ENCODE results near the gene NXT1. TPM values are rescaled to one million over a fixed set of nuclear protein-coding genes. Genes with fewer than 3 reads are reported as not detected.

Gene NXT1
- total RNA-seq, 2 experiments from 2014 or later: 31.9 to 36.9 TPM

GRCh38 chr20:23313271-23313670, 37.3 kb upstream of the NXT1 start:
- Mint-ChIP-seq H3K9me3 (no peaks in the 10 kb centered on the region), H3K36me3 (ENCODE audit: low read depth) (no peaks in the 10 kb centered on the region), H3K4me1 (ENCODE audit: low read depth) (no peaks in the 10 kb centered on the region), H3K4me3 (no peak overlapping the region), H3K27me3 (ENCODE audit: low read depth) (peaks cover 2% of the 10 kb centered on the region), H3K27ac (no peak overlapping the region)
- intact Hi-C loops (cut with micrococcal nuclease): no loop called here
- no peak for DNase-seq
- CTCF ChIA-PET: no interaction called here

DNA sequence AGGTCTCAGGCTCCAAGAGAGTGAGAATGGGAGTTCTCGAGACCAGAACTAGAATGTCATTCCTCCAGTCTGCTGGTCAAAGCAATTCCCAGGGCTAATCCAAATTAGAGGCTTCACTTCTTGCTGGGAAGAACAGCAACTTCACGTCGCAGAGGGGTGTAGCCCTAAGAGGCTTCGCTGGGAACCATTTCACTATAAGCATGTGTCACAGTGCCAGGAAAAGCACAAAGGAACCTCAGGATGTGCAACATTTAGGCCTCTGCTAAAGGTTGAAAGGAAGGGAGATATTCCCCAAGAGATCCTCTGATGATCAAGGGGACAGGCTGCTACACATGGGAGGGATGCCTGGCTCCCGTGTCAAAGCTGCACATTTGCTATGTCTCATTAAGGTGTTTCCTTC, 35.9 kb upstream of the NXT1 start:
- Mint-ChIP-seq H3K4me3 (no peak overlapping the region), H3K4me1 (ENCODE audit: low read depth) (no peaks in the 10 kb centered on the region), H3K27ac (no peak overlapping the region), H3K27me3 (ENCODE audit: low read depth) (peaks cover 2% of the 10 kb centered on the region), H3K9me3 (no peaks in the 10 kb centered on the region), H3K36me3 (ENCODE audit: low read depth) (no peaks in the 10 kb centered on the region)
- intact Hi-C loops (cut with micrococcal nuclease): no loop called here
- CTCF ChIA-PET: no interaction called here
- no peak for DNase-seq

- peaks cover 2% of the 10 kb centered on the region for H3K27me3 Mint-ChIP-seq (ENCODE audit: low read depth)
- no peaks in the 10 kb centered on the region for H3K9me3 Mint-ChIP-seq
- intact Hi-C loops (cut with micrococcal nuclease): no loop called here
- CTCF ChIA-PET: no interaction called here
- DNase-seq: no peak
- no peak overlapping the region for H3K27ac Mint-ChIP-seq
- no peaks in the 10 kb centered on the region for H3K36me3 Mint-ChIP-seq (ENCODE audit: low read depth)
- no peaks in the 10 kb centered on the region for H3K4me1 Mint-ChIP-seq (ENCODE audit: low read depth)
- H3K4me3 Mint-ChIP-seq: no peak overlapping the region
Observed at GRCh38 chr20:23315099-23315498, 35.5 kb upstream of the NXT1 start.

DNA sequence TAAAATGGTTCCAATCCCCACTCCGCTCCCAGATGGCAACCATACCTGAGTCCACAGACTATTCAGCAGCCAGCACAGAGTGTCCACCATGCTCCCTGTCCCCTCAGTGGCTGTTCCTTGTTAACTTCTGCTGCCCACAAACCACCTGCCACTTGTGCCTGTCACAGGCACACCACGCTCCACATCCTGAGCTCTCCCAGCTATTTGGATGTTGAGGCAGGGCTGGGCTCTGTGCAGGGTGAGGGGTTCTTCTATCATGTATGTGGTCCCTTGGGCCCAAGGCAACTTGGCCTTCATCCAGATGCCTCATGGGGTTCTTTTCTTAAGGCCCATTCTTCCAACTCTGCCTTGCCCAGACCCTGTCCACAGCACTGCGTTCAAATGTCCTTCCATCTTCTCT, 34.0 kb upstream of the NXT1 start:
- intact Hi-C loops (cut with micrococcal nuclease): no loop called here
- Mint-ChIP-seq H3K9me3 (no peaks in the 10 kb centered on the region), H3K4me3 (no peak overlapping the region), H3K27ac (no peak overlapping the region), H3K36me3 (ENCODE audit: low read depth) (no peaks in the 10 kb centered on the region), H3K4me1 (ENCODE audit: low read depth) (no peaks in the 10 kb centered on the region), H3K27me3 (ENCODE audit: low read depth) (no peaks in the 10 kb centered on the region)
- CTCF ChIA-PET: no interaction called here
- DNase-seq: no peak

DNA sequence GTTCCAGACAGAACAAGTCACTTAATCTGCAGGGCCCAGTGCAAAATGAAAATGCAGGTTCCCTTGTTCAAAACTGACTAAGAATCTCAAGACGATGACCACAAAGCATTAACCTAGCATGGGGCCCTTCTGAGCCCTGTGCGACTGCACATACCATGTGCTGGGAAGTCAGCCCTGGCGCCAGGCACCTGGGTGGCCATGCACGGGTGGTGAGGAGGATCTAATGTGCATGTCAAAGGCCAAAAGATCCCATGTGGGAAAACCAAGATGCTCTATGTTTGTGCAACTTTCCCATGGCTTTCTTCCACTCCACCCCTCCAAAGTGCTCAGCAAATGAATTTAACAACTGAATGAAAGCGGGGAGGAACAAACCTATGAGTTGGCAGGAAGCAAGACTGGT, 33.5 kb upstream of the NXT1 start:
- intact Hi-C loops (cut with micrococcal nuclease): no loop called here
- DNase-seq: no peak
- Mint-ChIP-seq H3K4me1 (ENCODE audit: low read depth) (no peaks in the 10 kb centered on the region), H3K27me3 (ENCODE audit: low read depth) (no peaks in the 10 kb centered on the region), H3K4me3 (no peak overlapping the region), H3K36me3 (ENCODE audit: low read depth) (no peaks in the 10 kb centered on the region), H3K27ac (no peak overlapping the region), H3K9me3 (no peaks in the 10 kb centered on the region)
- CTCF ChIA-PET: no interaction called here

- CTCF ChIA-PET: no interaction called here
- intact Hi-C loops (cut with micrococcal nuclease): no loop called here
- no peaks in the 10 kb centered on the region for H3K36me3 Mint-ChIP-seq (ENCODE audit: low read depth)
- H3K27ac Mint-ChIP-seq: no peak overlapping the region
- H3K4me3 Mint-ChIP-seq: no peak overlapping the region
- H3K9me3 Mint-ChIP-seq: no peaks in the 10 kb centered on the region
- H3K4me1 Mint-ChIP-seq (ENCODE audit: low read depth): no peaks in the 10 kb centered on the region
- H3K27me3 Mint-ChIP-seq (ENCODE audit: low read depth): no peaks in the 10 kb centered on the region
- DNase-seq: no peak
Observed at GRCh38 chr20:23318347-23318746, 32.2 kb upstream of the NXT1 start.

DNA sequence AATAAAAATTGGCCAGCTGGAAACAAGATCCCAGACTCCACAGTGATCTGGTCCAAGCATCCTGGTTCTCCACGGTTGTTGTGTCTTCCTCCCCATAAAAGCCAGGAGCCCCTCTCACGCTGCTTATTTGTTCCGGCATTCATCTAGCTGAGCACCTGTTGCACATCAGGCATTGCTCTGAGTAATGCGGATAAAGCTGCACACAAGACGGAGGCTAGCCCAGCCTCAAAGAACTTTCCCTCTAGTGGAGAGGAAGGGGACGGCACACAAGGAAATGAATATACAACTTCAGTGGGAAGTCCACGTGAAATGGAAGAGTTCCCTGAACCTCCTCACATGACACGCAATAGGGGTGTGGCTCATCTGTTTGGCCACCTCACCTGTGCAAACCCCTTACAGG, 30.3 kb upstream of the NXT1 start:
- H3K27me3 Mint-ChIP-seq (ENCODE audit: low read depth): no peaks in the 10 kb centered on the region
- intact Hi-C loops (cut with micrococcal nuclease): no loop called here
- no peak overlapping the region for H3K27ac Mint-ChIP-seq
- H3K9me3 Mint-ChIP-seq: no peaks in the 10 kb centered on the region
- no peak overlapping the region for H3K4me3 Mint-ChIP-seq
- no peaks in the 10 kb centered on the region for H3K4me1 Mint-ChIP-seq (ENCODE audit: low read depth)
- DNase-seq: no peak
- CTCF ChIA-PET: no interaction called here
- no peaks in the 10 kb centered on the region for H3K36me3 Mint-ChIP-seq (ENCODE audit: low read depth)

- DNase-seq: no peak
- no peaks in the 10 kb centered on the region for H3K9me3 Mint-ChIP-seq
- no peak overlapping the region for H3K27ac Mint-ChIP-seq
- no peaks in the 10 kb centered on the region for H3K27me3 Mint-ChIP-seq (ENCODE audit: low read depth)
- no peaks in the 10 kb centered on the region for H3K36me3 Mint-ChIP-seq (ENCODE audit: low read depth)
- CTCF ChIA-PET: no interaction called here
- H3K4me3 Mint-ChIP-seq: no peak overlapping the region
- no peaks in the 10 kb centered on the region for H3K4me1 Mint-ChIP-seq (ENCODE audit: low read depth)
- intact Hi-C loops (cut with micrococcal nuclease): no loop called here
Observed at GRCh38 chr20:23325107-23325506, 25.5 kb upstream of the NXT1 start.

- Mint-ChIP-seq H3K4me3 (no peak overlapping the region), H3K27ac (no peak overlapping the region), H3K9me3 (no peaks in the 10 kb centered on the region), H3K36me3 (ENCODE audit: low read depth) (peaks cover 2% of the 10 kb centered on the region), H3K4me1 (ENCODE audit: low read depth) (no peaks in the 10 kb centered on the region), H3K27me3 (ENCODE audit: low read depth) (no peaks in the 10 kb centered on the region)
- intact Hi-C loops (cut with micrococcal nuclease): no loop called here
- CTCF ChIA-PET: no interaction called here
- no peak for DNase-seq
Observed at GRCh38 chr20:23326774-23327173, 23.8 kb upstream of the NXT1 start.

DNA sequence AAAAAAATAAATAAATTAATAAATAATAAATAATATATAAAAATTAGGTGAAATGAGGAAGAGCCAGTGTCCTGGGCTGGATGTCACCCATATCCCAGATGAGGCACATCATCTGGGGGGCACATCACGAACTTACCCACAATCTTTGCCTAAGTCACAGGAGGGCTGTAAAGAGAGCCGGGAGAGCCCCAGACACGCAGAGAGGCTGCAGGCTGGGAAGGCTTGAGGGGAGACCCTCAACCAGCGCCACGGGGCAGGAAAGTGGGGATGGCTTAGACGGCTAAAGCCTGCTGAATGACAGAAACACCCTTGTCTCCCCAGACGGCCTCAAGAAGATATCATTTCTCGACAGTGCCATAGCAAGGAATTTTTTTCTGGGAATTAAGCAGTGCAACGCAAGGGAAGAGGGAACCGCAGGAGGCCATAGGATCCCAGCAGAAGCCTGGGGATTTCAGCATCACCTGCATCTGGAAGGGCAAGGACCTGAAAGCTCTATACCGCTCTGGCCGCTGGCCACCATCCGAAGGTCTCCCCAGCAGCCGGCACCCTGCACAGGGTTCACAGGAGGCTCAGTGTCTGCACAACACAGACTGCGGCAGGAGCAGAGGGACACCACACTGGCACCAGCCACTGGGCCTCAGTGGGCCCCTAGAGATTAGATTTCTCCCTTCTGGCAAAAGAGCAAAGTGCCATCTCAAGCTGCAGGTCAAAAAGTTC, 22.8 kb upstream of the NXT1 start:
- CTCF ChIA-PET: no interaction called here
- Mint-ChIP-seq H3K27me3 (ENCODE audit: low read depth) (no peaks in the 10 kb centered on the region), H3K27ac (no peak overlapping the region)

GRCh38 chr20:23331450-23332350, 18.9 kb upstream of the NXT1 start:
- peaks cover 2% of the 10 kb centered on the region for H3K36me3 Mint-ChIP-seq (ENCODE audit: low read depth)
- CTCF ChIA-PET: interaction anchor here (1.0 kb wide), 1 partner anchor 9 kb away, joined by 3 read pairs; no protein-coding TSS in a partner anchor
- H3K9me3 Mint-ChIP-seq: no peaks in the 10 kb centered on the region
- H3K27me3 Mint-ChIP-seq (ENCODE audit: low read depth): no peaks in the 10 kb centered on the region
- intact Hi-C loops (cut with micrococcal nuclease): no loop called here
- no peak for DNase-seq
- H3K27ac Mint-ChIP-seq: no peak overlapping the region
- no peak overlapping the region for H3K4me3 Mint-ChIP-seq
- H3K4me1 Mint-ChIP-seq (ENCODE audit: low read depth): no peaks in the 10 kb centered on the region

More for the DNA sequence above, 22.8 kb upstream of the NXT1 start:
- H3K9me3 Mint-ChIP-seq: no peaks in the 10 kb centered on the region
- H3K36me3 Mint-ChIP-seq (ENCODE audit: low read depth): peaks cover 2% of the 10 kb centered on the region
- no peaks in the 10 kb centered on the region for H3K4me1 Mint-ChIP-seq (ENCODE audit: low read depth)
- DNase-seq: no peak
- intact Hi-C loops (cut with micrococcal nuclease): no loop called here
- no peak overlapping the region for H3K4me3 Mint-ChIP-seq

DNA sequence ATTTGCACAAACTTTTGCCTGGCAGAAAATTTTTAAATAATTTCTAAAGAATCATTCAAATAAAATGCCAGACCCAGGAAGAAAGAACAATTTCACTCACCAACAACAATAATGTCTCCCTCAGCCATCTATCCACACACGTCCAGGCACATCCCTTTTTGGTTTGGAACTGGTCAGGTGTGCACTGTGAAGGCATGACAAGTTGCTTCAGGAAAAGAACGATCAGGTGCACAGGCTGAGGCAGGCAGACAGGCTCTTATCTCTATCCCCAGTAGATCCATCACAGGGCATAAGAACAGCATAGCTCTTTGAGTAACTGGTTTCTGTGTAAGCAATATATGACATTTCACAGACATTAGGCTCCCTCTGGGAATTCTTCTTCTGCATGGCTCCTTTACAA, 18.1 kb upstream of the NXT1 start:
- CTCF ChIA-PET: interaction anchor here (0.6 to 1.0 kb wide), 2 partner anchors 8 to 98 kb away, joined by 3 read pairs; no protein-coding TSS in a partner anchor
- DNase-seq: no peak
- intact Hi-C loops (cut with micrococcal nuclease): no loop called here
- H3K27ac Mint-ChIP-seq: no peak overlapping the region
- no peaks in the 10 kb centered on the region for H3K9me3 Mint-ChIP-seq
- H3K4me1 Mint-ChIP-seq (ENCODE audit: low read depth): no peaks in the 10 kb centered on the region
- H3K27me3 Mint-ChIP-seq (ENCODE audit: low read depth): no peaks in the 10 kb centered on the region
- no peak overlapping the region for H3K4me3 Mint-ChIP-seq
- H3K36me3 Mint-ChIP-seq (ENCODE audit: low read depth): peaks cover 2% of the 10 kb centered on the region

DNA sequence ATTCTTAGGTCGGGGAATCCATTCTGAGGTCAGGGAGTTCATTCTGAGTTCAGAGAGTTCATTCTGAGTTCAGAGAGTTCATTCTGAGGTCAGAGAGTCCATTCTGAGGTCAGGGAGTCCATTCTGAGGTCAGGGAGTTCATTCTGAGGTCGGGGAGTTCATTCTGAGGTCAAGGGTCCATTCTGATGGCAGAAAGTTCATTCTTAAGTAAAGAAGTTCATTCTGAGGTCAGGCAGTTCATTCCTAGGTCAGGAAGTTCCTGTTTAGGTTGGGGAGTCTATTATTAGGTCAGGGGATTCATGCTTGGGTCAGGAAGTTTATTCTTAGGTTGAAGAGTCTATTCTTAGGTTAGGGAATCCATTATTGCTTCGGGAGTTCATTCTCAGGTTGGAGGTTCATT, 16.5 kb upstream of the NXT1 start:
- H3K9me3 Mint-ChIP-seq: no peaks in the 10 kb centered on the region
- peaks cover 2% of the 10 kb centered on the region for H3K36me3 Mint-ChIP-seq (ENCODE audit: low read depth)
- CTCF ChIA-PET: no interaction called here
- H3K4me1 Mint-ChIP-seq (ENCODE audit: low read depth): no peaks in the 10 kb centered on the region
- intact Hi-C loops (cut with micrococcal nuclease): no loop called here
- DNase-seq: no peak
- no peak overlapping the region for H3K4me3 Mint-ChIP-seq
- no peaks in the 10 kb centered on the region for H3K27me3 Mint-ChIP-seq (ENCODE audit: low read depth)
- H3K27ac Mint-ChIP-seq: no peak overlapping the region
